Measurements from ENCODE around the gene SLC25A17. TPM values are rescaled to one million over a fixed set of nuclear protein-coding genes. Genes with fewer than 3 reads are reported as not detected.

Gene SLC25A17
- total RNA-seq, 1 experiment from 2014 or later = 51.6 TPM

DNA sequence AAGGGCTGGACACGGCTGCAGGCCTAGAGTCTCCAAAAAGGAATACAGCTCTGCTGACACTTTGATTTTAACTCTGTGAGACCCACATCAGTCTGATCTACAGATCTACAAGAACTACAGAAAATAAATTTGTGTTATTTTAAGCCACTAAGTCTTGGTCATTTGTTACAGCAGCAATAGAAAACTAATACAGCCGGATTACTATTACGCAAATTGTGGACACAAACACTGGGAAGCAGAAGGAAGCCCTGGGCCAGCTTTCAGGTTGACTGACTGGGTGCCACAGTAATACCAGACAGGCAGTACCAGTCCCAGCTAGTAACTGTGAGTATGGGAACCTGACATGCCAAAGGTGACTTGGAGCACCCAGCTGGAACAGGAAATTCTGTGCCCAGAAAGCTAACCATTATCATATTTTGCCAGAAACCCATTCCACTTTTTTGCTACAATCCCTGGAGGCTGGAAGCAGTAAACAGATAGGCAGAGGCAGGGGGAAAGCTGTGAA, 13.4 kb downstream of the SLC25A17 start:
- Histone ChIP-seq H3K27me3 (replicated peaks; ENCODE audit: insufficient read depth, low read depth, low read length, poor library complexity) (no peaks in the 10 kb centered on the region), H3K4me3 (ENCODE audit: low read depth, low read length, poor library complexity, severe bottlenecking) (no peak overlapping the region), H3K36me3 (ENCODE audit: insufficient read depth, low read length, poor library complexity, severe bottlenecking) (no peaks in the 10 kb centered on the region), H3K4me1 (ENCODE audit: insufficient read depth, low read length, poor library complexity, severe bottlenecking) (peaks cover 30% of the 10 kb centered on the region), H3K9me3 (ENCODE audit: low read depth, low read length, poor library complexity, severe bottlenecking) (no peaks in the 10 kb centered on the region), H3K27ac (ENCODE audit: low read depth, low read length, poor library complexity, severe bottlenecking) (no peak overlapping the region)
- intact Hi-C loops (cut with micrococcal nuclease; ENCODE audit: unreplicated experiment) = no loop called here
- ChIA-PET CTCF (no interaction called here), POLR2A (ENCODE audit: low non-redundant PET) (no interaction called here)
- BruUV-seq (replicated peaks) = no TSS peak
- no peak for DNase-seq (ENCODE audit: low spot score)
- TF ChIP-seq, protein P1, sequence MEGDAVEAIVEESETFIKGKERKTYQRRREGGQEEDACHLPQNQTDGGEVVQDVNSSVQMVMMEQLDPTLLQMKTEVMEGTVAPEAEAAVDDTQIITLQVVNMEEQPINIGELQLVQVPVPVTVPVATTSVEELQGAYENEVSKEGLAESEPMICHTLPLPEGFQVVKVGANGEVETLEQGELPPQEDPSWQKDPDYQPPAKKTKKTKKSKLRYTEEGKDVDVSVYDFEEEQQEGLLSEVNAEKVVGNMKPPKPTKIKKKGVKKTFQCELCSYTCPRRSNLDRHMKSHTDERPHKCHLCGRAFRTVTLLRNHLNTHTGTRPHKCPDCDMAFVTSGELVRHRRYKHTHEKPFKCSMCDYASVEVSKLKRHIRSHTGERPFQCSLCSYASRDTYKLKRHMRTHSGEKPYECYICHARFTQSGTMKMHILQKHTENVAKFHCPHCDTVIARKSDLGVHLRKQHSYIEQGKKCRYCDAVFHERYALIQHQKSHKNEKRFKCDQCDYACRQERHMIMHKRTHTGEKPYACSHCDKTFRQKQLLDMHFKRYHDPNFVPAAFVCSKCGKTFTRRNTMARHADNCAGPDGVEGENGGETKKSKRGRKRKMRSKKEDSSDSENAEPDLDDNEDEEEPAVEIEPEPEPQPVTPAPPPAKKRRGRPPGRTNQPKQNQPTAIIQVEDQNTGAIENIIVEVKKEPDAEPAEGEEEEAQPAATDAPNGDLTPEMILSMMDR (conservative IDR thresholded peaks at IDR 0.05; ENCODE audit: low read depth, low read length) = no peak
- no peak for TF ChIP-seq EZH2 (IDR thresholded peaks at IDR 0.05; ENCODE audit: borderline replicate concordance, low read depth, low read length, poor library complexity, severe bottlenecking)

DNA sequence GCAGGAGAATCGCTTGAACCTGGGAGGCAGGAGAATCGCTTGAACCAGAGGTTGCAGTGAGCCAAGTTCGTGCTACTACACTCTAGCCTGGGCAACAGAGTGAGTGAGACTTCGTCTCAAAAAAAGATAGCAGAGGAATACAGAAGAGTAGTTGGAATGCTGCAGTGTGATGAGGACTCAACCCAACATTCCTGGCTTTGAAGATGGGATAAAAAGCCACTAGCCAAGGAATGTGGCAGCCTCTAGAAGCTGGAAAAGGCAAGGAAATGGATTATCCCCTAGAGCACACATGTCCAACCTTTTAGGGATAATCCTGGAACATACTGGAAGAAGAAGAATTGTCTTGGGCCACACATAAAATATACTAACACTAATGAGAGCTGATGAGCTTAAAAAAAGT, 13.9 kb downstream of the SLC25A17 start:
- Histone ChIP-seq H3K9me3 (ENCODE audit: low read depth, low read length, poor library complexity, severe bottlenecking) (no peaks in the 10 kb centered on the region), H3K4me1 (ENCODE audit: insufficient read depth, low read length, poor library complexity, severe bottlenecking) (peaks cover 30% of the 10 kb centered on the region), H3K27me3 (replicated peaks; ENCODE audit: insufficient read depth, low read depth, low read length, poor library complexity) (no peaks in the 10 kb centered on the region), H3K4me3 (ENCODE audit: low read depth, low read length, poor library complexity, severe bottlenecking) (no peak overlapping the region), H3K36me3 (ENCODE audit: insufficient read depth, low read length, poor library complexity, severe bottlenecking) (no peaks in the 10 kb centered on the region), H3K27ac (ENCODE audit: low read depth, low read length, poor library complexity, severe bottlenecking) (no peak overlapping the region)
- TF ChIP-seq EZH2 (IDR thresholded peaks at IDR 0.05; ENCODE audit: borderline replicate concordance, low read depth, low read length, poor library complexity, severe bottlenecking) = no peak
- TF ChIP-seq, protein P1 (conservative IDR thresholded peaks at IDR 0.05; ENCODE audit: low read depth, low read length) = no peak
- no TSS peak for BruUV-seq (replicated peaks)
- CTCF ChIA-PET = no interaction called here
- no peak for DNase-seq (ENCODE audit: low spot score)
- POLR2A ChIA-PET (ENCODE audit: low non-redundant PET) = interaction anchor here (0.5 kb wide), 1 partner anchor 576 kb away, joined by 5 read pairs; no protein-coding TSS in a partner anchor
- intact Hi-C loops (cut with micrococcal nuclease; ENCODE audit: unreplicated experiment) = no loop called here

DNA sequence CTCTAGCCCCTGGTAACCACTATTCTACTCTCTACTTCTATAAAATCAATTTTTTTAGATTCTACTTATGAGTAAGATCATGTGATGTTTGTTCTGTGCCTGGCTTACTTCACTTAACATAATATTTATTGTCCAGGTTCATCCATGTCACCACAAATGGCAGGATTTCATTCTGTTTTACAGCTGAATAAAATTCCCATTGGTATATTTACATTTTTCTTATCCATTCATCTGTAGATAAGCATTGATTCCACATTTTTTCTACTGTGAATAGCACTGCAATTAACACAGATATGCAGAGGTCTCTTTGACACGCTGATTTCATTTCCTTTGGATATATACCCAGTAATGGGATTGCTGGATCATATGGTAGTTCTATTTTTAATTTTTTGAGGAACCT, 15.8 kb downstream of the SLC25A17 start:
- CTCF ChIA-PET = no interaction called here

More for the DNA sequence above, 15.8 kb downstream of the SLC25A17 start:
- Histone ChIP-seq H3K27ac (ENCODE audit: low read depth, low read length, poor library complexity, severe bottlenecking) (peak overlapping the region; percentile 1), H3K36me3 (ENCODE audit: insufficient read depth, low read length, poor library complexity, severe bottlenecking) (no peaks in the 10 kb centered on the region), H3K27me3 (replicated peaks; ENCODE audit: insufficient read depth, low read depth, low read length, poor library complexity) (no peaks in the 10 kb centered on the region), H3K9me3 (ENCODE audit: low read depth, low read length, poor library complexity, severe bottlenecking) (no peaks in the 10 kb centered on the region), H3K4me1 (ENCODE audit: insufficient read depth, low read length, poor library complexity, severe bottlenecking) (peaks cover 22% of the 10 kb centered on the region), H3K4me3 (ENCODE audit: low read depth, low read length, poor library complexity, severe bottlenecking) (no peak overlapping the region)
- intact Hi-C loops (cut with micrococcal nuclease; ENCODE audit: unreplicated experiment) = no loop called here
- POLR2A ChIA-PET (ENCODE audit: low non-redundant PET) = no interaction called here
- TF ChIP-seq EZH2 (IDR thresholded peaks at IDR 0.05; ENCODE audit: borderline replicate concordance, low read depth, low read length, poor library complexity, severe bottlenecking) = no peak
- TF ChIP-seq, protein P1 (conservative IDR thresholded peaks at IDR 0.05; ENCODE audit: low read depth, low read length) = no peak
- no peak for DNase-seq (ENCODE audit: low spot score)
- no TSS peak for BruUV-seq (replicated peaks)
